Vagina (tissue), 2 donors: ENCODE results near the gene CHRNG. TPM values are rescaled to one million over a fixed set of nuclear protein-coding genes. Genes with fewer than 3 reads are reported as not detected.

Source experiments
- DNase-seq, 2 donors: peaks; one replicate each; pipeline ENCODE4 v3.0.0-alpha.2; 2017; ENCODE audit errors: extremely low spot score in 2 of 2
- H3K27ac ChIP-seq: fragments of 200-600 bp; sonication (generic); one replicate; pipeline ENCODE4 v1.5.1; 2019
- H3K27me3 ChIP-seq: fragments of 200-600 bp; sonication (generic); one replicate; pipeline ENCODE4 v1.5.1; 2019
- H3K36me3 ChIP-seq, 2 donors: fragments of 200-600 bp; sonication (generic); one replicate each; pipeline ENCODE4 v1.5.1; 2017 to 2019
- H3K4me1 ChIP-seq: fragments of 200-600 bp; sonication (generic); one replicate; pipeline ENCODE4 v1.5.1; 2019
- H3K4me3 ChIP-seq, 2 donors: fragments of 200-600 bp; sonication (generic); 1 replicate in 1 of 2; 2 replicates in 1 of 2; pipeline ENCODE4 v1.5.1; 2016 to 2019
- H3K9me3 ChIP-seq: fragments of 200-600 bp; sonication (generic); one replicate; pipeline ENCODE4 v1.5.1; 2019
- POLR2A ChIP-seq, 2 donors: fragments of 450-650 bp; IDR thresholded peaks; one replicate each; pipeline ENCODE4 v1.6.1; 2017; ENCODE audit warnings: antibody characterized with exemption in 2 of 2, mild to moderate bottlenecking in 2 of 2, moderate library complexity in 2 of 2
- POLR2AphosphoS5 ChIP-seq, 2 donors: sonication (generic); formaldehyde crosslinking; IDR thresholded peaks; one replicate each; pipeline ENCODE4 v1.9.0; 2017; ENCODE audit warnings: antibody characterized with exemption in 2 of 2, mild to moderate bottlenecking in 2 of 2, low read depth in 1 of 2; ENCODE audit not compliant: insufficient read depth in 1 of 2
- intact Hi-C: fragments of 100-400 bp; cut with DNase I; formaldehyde crosslinking; loops from one replicate; pipeline ENCODE4 v1.15.1; 2023
- total RNA-seq: library from RNA; depleted of rRNA; stranded (reverse); fragments of >200 nt; gene quantifications from one replicate; pipeline ENCODE4 v1.2.3, GENCODE V29; 2016
- TF ChIP-seq, protein P1 (sequence below), 3 experiments: fragments of 450-650 bp in 2 of 3; fragments of 200-600 bp in 1 of 3; sonication (generic) in 1 of 3; IDR thresholded peaks; one replicate each; pipeline ENCODE4 v1.5.1; 2017 to 2019; ENCODE audit warnings: antibody characterized with exemption in 3 of 3, mild to moderate bottlenecking in 2 of 3, moderate library complexity in 2 of 3

CHRNG gene
- total RNA-seq, 1 donor from 2014 or later, result not detected

DNA sequence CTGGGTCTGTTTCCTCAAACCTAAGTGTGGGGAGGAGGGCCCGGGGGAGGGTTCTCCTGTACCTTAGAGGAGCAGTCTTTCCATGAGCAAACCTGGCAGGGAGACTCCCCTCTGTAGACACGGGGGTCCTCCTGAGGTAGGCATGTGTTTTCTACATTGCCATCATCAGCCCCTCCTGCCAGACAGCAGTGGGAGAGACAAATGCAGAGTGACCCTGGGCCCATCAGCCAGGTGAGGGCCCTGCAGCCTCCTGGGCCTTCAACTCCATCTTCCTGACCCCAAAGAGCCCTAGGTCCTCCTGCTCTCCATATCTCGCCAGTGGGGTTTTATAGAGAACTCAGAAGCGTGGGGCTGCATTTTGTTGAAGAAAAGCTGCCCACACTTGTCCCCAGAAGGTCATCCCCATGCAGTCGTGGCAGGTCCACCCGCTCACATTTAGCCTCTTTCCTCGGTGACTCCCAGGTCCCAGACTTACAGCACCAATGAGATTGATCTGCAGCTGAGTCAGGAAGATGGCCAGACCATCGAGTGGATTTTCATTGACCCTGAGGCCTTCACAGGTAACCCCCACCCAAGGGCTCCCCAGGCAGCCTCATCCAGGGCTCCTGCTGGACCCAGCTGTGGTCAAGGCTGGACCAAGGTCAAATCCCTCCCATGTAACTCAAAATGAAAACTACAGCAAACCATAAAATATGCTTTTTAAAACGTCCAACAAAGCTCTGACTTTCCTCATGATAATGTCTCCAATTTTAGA lies 2.6 kb downstream of the CHRNG start:
- DNase-seq, result no peak
- Histone ChIP-seq H3K9me3 (no peaks in the 10 kb centered on the region), H3K4me1 (no peaks in the 10 kb centered on the region), H3K36me3 (no peaks in the 10 kb centered on the region), H3K4me3 (no peak overlapping the region), H3K27me3 (peaks cover 3% of the 10 kb centered on the region), H3K27ac (no peak overlapping the region)
- TF ChIP-seq POLR2AphosphoS5 (IDR thresholded peaks at IDR 0.05; ENCODE audit: insufficient read depth in 1 of 2, low read depth in 1 of 2) (no peak), POLR2A (IDR thresholded peaks at IDR 0.05) (no peak)
- TF ChIP-seq, protein P1, sequence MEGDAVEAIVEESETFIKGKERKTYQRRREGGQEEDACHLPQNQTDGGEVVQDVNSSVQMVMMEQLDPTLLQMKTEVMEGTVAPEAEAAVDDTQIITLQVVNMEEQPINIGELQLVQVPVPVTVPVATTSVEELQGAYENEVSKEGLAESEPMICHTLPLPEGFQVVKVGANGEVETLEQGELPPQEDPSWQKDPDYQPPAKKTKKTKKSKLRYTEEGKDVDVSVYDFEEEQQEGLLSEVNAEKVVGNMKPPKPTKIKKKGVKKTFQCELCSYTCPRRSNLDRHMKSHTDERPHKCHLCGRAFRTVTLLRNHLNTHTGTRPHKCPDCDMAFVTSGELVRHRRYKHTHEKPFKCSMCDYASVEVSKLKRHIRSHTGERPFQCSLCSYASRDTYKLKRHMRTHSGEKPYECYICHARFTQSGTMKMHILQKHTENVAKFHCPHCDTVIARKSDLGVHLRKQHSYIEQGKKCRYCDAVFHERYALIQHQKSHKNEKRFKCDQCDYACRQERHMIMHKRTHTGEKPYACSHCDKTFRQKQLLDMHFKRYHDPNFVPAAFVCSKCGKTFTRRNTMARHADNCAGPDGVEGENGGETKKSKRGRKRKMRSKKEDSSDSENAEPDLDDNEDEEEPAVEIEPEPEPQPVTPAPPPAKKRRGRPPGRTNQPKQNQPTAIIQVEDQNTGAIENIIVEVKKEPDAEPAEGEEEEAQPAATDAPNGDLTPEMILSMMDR (IDR thresholded peaks at IDR 0.05), result no peak
- intact Hi-C loops, result no loop called here

DNA sequence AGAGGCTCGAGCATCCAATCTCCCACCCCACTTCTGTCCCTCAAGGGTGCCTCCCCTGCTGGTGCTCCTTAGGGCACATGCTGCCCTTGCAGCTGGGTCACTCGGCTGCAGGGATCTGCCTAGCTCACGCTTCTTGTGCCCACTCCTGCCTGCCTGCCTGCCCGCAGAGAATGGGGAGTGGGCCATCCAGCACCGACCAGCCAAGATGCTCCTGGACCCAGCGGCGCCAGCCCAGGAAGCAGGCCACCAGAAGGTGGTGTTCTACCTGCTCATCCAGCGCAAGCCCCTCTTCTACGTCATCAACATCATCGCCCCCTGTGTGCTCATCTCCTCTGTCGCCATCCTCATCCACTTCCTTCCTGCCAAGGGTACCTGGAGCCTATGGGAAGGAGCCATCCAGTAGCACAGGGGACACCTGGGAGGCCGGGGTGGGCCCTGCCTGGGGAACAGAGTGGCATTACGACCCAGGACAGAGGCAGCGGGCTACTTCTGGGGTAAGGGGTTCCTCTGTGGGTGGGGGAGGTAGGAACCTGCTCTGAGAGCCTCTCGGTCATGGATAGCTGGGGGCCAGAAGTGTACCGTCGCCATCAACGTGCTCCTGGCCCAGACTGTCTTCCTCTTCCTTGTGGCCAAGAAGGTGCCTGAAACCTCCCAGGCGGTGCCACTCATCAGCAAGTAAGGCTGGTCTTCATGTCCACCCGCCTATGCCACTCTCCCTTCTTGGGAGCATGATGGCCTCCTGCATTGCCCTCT lies 3.4 kb downstream of the CHRNG start:
- peak in 1 of 2 donors; percentile 40 for DNase-seq
- Histone ChIP-seq H3K27me3 (peaks cover 3% of the 10 kb centered on the region), H3K9me3 (no peaks in the 10 kb centered on the region), H3K36me3 (no peaks in the 10 kb centered on the region), H3K27ac (no peak overlapping the region), H3K4me3 (no peak overlapping the region), H3K4me1 (no peaks in the 10 kb centered on the region)
- TF ChIP-seq, protein P1 (IDR thresholded peaks at IDR 0.05), result no peak
- no peak for TF ChIP-seq POLR2AphosphoS5 (IDR thresholded peaks at IDR 0.05; ENCODE audit: insufficient read depth in 1 of 2, low read depth in 1 of 2)
- TF ChIP-seq POLR2A (IDR thresholded peaks at IDR 0.05), result no peak
- intact Hi-C loops, result no loop called here

DNA sequence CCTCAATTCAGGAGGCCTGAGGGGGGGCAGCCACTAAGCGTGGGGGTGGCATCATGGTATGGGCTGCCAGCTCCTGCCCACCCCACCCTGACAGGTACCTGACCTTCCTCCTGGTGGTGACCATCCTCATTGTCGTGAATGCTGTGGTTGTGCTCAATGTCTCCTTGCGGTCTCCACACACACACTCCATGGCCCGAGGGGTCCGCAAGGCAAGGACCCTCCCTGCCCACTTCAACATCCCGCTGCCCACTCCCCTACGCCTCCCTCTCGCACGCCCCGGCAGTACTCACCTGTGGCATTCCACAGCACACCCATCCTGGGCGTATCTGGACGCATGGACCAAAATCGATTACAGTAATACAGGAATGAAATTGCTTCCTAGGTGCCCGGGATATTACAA lies 4.0 kb downstream of the CHRNG start:
- Histone ChIP-seq H3K4me3 (no peak overlapping the region), H3K9me3 (no peaks in the 10 kb centered on the region), H3K27me3 (peaks cover 3% of the 10 kb centered on the region), H3K36me3 (no peaks in the 10 kb centered on the region), H3K4me1 (no peaks in the 10 kb centered on the region), H3K27ac (no peak overlapping the region)
- no peak for DNase-seq
- intact Hi-C loops, result no loop called here
- TF ChIP-seq POLR2AphosphoS5 (IDR thresholded peaks at IDR 0.05; ENCODE audit: insufficient read depth in 1 of 2, low read depth in 1 of 2), result no peak
- TF ChIP-seq, protein P1 (IDR thresholded peaks at IDR 0.05), result no peak
- TF ChIP-seq POLR2A (IDR thresholded peaks at IDR 0.05), result no peak

DNA sequence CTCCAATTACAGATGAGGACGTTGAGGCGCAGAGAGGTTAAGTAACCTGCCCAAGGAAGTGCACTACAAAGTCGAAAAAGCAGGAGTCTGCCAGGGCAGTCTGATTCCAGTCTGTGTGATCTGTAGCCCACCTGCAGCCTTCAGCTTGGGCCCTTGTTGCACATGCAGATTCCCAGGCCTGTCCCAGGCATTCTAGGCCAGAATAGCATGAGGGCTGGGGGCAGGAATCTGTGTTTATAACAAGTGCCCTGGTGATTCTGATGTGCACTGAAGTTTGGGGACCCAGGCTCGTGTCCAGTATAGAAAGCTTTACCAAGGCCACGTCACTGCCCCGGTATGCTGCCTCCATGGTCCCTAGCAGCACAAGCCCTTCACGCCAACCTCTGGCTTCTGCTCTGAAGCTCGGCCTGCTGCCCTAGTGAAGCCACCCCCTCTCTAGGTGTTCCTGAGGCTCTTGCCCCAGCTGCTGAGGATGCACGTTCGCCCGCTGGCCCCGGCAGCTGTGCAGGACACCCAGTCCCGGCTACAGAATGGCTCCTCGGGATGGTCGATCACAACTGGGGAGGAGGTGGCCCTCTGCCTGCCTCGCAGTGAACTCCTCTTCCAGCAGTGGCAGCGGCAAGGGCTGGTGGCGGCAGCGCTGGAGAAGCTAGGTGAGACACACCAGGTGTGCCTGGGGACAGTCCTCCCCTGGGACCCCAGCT lies 4.6 kb downstream of the CHRNG start:
- Histone ChIP-seq H3K4me1 (no peaks in the 10 kb centered on the region), H3K27ac (no peak overlapping the region), H3K9me3 (no peaks in the 10 kb centered on the region), H3K4me3 (no peak overlapping the region), H3K27me3 (peaks cover 2% of the 10 kb centered on the region), H3K36me3 (no peaks in the 10 kb centered on the region)
- no peak for TF ChIP-seq POLR2A (IDR thresholded peaks at IDR 0.05)
- TF ChIP-seq, protein P1 (IDR thresholded peaks at IDR 0.05), result no peak
- TF ChIP-seq POLR2AphosphoS5 (IDR thresholded peaks at IDR 0.05; ENCODE audit: insufficient read depth in 1 of 2, low read depth in 1 of 2), result no peak
- peak in 1 of 2 donors; percentile 49 for DNase-seq
- intact Hi-C loops, result no loop called here
